A549 (cell line): ENCODE results near the gene OPCML. TPM values are rescaled to one million over a fixed set of nuclear protein-coding genes. Genes with fewer than 3 reads are reported as not detected.

Experiments
- ATAC-seq, 2 experiments: fragments of 200-7000 bp in 1 of 2; fragments of >200 bp in 1 of 2; cut with Nextera tagmentation in 1 of 2; cut with Tn5 transposase in 1 of 2; 3 replicates each; pipeline versions ENCODE4 v1.8.0 to v1.9.1; 2018 to 2020; ENCODE audit warnings: mild to moderate bottlenecking in 1 of 2, moderate library complexity in 1 of 2
- CTCF ChIA-PET: fragments of 300-600 bp; sonication (Branson Sonifier 250); formaldehyde crosslinking; extraction: SDS; loops from one replicate; lab custom pipeline; 2021; ENCODE audit warnings: antibody characterized with exemption, inconsistent platforms; lab: Yijun Ruan, JAX
- POLR2A ChIA-PET: fragments of 350-600 bp; formaldehyde crosslinking; extraction: SDS; loops from one replicate; lab custom pipeline; 2021; ENCODE audit warnings: antibody characterized with exemption, inconsistent platforms; lab: Yijun Ruan, JAX
- DNase-seq, 2 experiments: peaks; one replicate each; pipeline versions ENCODE4 v3.0.0 to v3.0.0-alpha.2; 2011 to 2016; ENCODE audit warnings: low read depth in 1 of 2, low spot score in 1 of 2
- FAIRE-seq: peaks from 2 replicates; lab custom pipeline; 2011; peaks lifted over from hg19 to GRCh38; lab: Jason Lieb, UNC
- H3K27ac ChIP-seq, 2 experiments: fragments of >200 bp; sonication (Bioruptor Twin); formaldehyde crosslinking; 3 replicates each; pipeline ENCODE4 v1.5.1; 2016 to 2017
- H3K4me1 ChIP-seq: fragments of >200 bp; sonication (Bioruptor Twin); formaldehyde crosslinking; 3 replicates; pipeline ENCODE4 v1.6.1; 2016
- H3K4me2 ChIP-seq: fragments of >200 bp; sonication (Bioruptor Twin); formaldehyde crosslinking; 3 replicates; pipeline ENCODE4 v1.6.1; 2016
- H3K4me3 ChIP-seq: fragments of >200 bp; sonication (Bioruptor Twin); formaldehyde crosslinking; 3 replicates; pipeline ENCODE4 v1.5.1; 2016
- H3K9me3 ChIP-seq: fragments of >200 bp; sonication (Bioruptor Twin); formaldehyde crosslinking; 3 replicates; pipeline ENCODE4 v1.6.1; 2016
- CHD4 ChIP-seq: fragments of 200-600 bp; sonication (generic); IDR thresholded peaks from 2 replicates; pipeline ENCODE4 v1.6.1; 2016; ENCODE audit warnings: antibody characterized with exemption, mild to moderate bottlenecking, borderline replicate concordance
- EHF ChIP-seq: fragments of 250-450 bp; sonication (Bioruptor Pico); IDR thresholded peaks from 2 replicates; pipeline ENCODE4 v1.5.0; 2020; ENCODE audit warnings: mild to moderate bottlenecking
- EP300 ChIP-seq, 2 experiments: fragments of >200 bp; sonication (Bioruptor Twin); formaldehyde crosslinking; IDR thresholded peaks; 2 replicates in 1 of 2; 3 replicates in 1 of 2; pipeline ENCODE4 v1.6.1; 2016 to 2017
- ESRRA ChIP-seq: fragments of 150-350 bp; IDR thresholded peaks from 2 replicates; pipeline ENCODE4 v1.6.1; 2014; ENCODE audit warnings: mild to moderate bottlenecking, low read length, borderline replicate concordance
- FOSL2 ChIP-seq, 2 experiments: fragments of 450-650 bp in 1 of 2; fragments of >200 bp in 1 of 2; sonication (Bioruptor Twin) in 1 of 2; formaldehyde crosslinking; IDR thresholded peaks; 2 replicates each; pipeline versions ENCODE4 v1.5.0 to v1.6.1; 2016 to 2020; ENCODE audit warnings: mild to moderate bottlenecking in 1 of 2, moderate library complexity in 1 of 2
- HDAC2 ChIP-seq: fragments of 200-600 bp; sonication (generic); IDR thresholded peaks from 2 replicates; pipeline ENCODE4 v1.6.1; 2016
- HEYL ChIP-seq: fragments of 250-450 bp; sonication (Bioruptor Pico); IDR thresholded peaks from 2 replicates; pipeline ENCODE4 v1.8.0; 2021; ENCODE audit warnings: mild to moderate bottlenecking, moderate library complexity
- HMGXB4 ChIP-seq: fragments of 250-450 bp; sonication (Bioruptor Pico); IDR thresholded peaks from 2 replicates; pipeline ENCODE4 v1.5.0; 2021; ENCODE audit warnings: mild to moderate bottlenecking, moderate library complexity, borderline replicate concordance
- MAFK ChIP-seq: fragments of 450-650 bp; IDR thresholded peaks from 2 replicates; pipeline ENCODE4 v1.6.1; 2014; ENCODE audit not compliant: partially characterized antibody
- MAZ ChIP-seq: fragments of 150-350 bp; IDR thresholded peaks from 2 replicates; pipeline ENCODE4 v1.6.1; 2014; ENCODE audit warnings: antibody characterized with exemption, low read depth, low read length, borderline replicate concordance
- MYC ChIP-seq: IDR thresholded peaks from 2 replicates; pipeline ENCODE4 v1.6.1; 2012; ENCODE audit warnings: mild to moderate bottlenecking, inconsistent platforms, low read length, improper control_type of control experiment, borderline replicate concordance
- NPAS2 ChIP-seq: fragments of 250-450 bp; sonication (Bioruptor Pico); IDR thresholded peaks from 2 replicates; pipeline ENCODE4 v1.8.0; 2022; ENCODE audit warnings: mild to moderate bottlenecking, moderate library complexity, borderline replicate concordance
- PBX3 ChIP-seq: IDR thresholded peaks from 2 replicates; pipeline ENCODE4 v1.6.1; 2012
- RARB ChIP-seq: fragments of 250-450 bp; sonication (Bioruptor Pico); IDR thresholded peaks from 2 replicates; pipeline ENCODE4 v1.8.0; 2021; ENCODE audit warnings: mild to moderate bottlenecking, moderate library complexity
- RCOR1 ChIP-seq: fragments of 150-350 bp; IDR thresholded peaks from 2 replicates; pipeline ENCODE4 v1.6.1; 2014; ENCODE audit warnings: antibody characterized with exemption, low read length, low read depth
- REST ChIP-seq: fragments of 200-600 bp; sonication (generic); IDR thresholded peaks from 2 replicates; pipeline ENCODE4 v1.6.1; 2016; ENCODE audit warnings: antibody characterized with exemption, mild to moderate bottlenecking, moderate library complexity
- ZC3H11A ChIP-seq: fragments of 450-650 bp; IDR thresholded peaks from 2 replicates; pipeline ENCODE4 v1.6.1; 2014; ENCODE audit warnings: antibody characterized with exemption, mild to moderate bottlenecking
- ZNF302 ChIP-seq: fragments of 250-450 bp; sonication (Bioruptor Pico); IDR thresholded peaks from 2 replicates; pipeline ENCODE4 v1.9.0; 2021; ENCODE audit warnings: inconsistent platforms, mild to moderate bottlenecking, moderate library complexity
- ZSCAN20 ChIP-seq: fragments of 250-450 bp; sonication (Bioruptor Pico); IDR thresholded peaks from 2 replicates; pipeline ENCODE4 v1.8.0; 2022; ENCODE audit warnings: mild to moderate bottlenecking, moderate library complexity
- WGBS: methylation state at CpG from one replicate; pipeline ENCODE4 v1.1.6; 2017; ENCODE audit errors: missing lambda C conversion rate; 5-methylcytosine and 5-hydroxymethylcytosine counted together
- polyA plus RNA-seq, 4 experiments: library from polyadenylated mRNA; depleted of rRNA in 3 of 4; stranded (reverse); fragments of >200 nt; fragmentation: RNase III in 1 of 4; extraction: RNeasy Plus Mini Kit Qiagen cat#74134 plus additional on column Dnase treatment in 1 of 4; gene quantifications; 2 replicates in 3 of 4; 3 replicates in 1 of 4; pipeline ENCODE4 v1.2.3, GENCODE V29; 2011 to 2017

Gene OPCML
- polyA plus RNA-seq, 2 of the 4 experiments (the other 2 are of a cell fraction): not detected

- TF ChIP-seq MAZ (no peak), RCOR1 (no peak), CHD4 (no peak)
Observed at GRCh38 chr11:133240908-133241655, 291.2 kb downstream of the OPCML start (continued).

GRCh38 chr11:133239575-133239974 is 292.7 kb downstream of the OPCML start:
- ChIA-PET CTCF (interaction anchor here (1.3 kb wide), 1 partner anchor 33 kb away, joined by 3 read pairs; no protein-coding TSS in a partner anchor), POLR2A (no interaction called here)
- no peak for ATAC-seq
- H3K9me3 ChIP-seq: no peaks in the 10 kb centered on the region
- no peak overlapping the region for H3K4me3 ChIP-seq
- H3K4me1 ChIP-seq: no peaks in the 10 kb centered on the region
- H3K27ac ChIP-seq: no peak overlapping the region
- no peak overlapping the region for H3K4me2 ChIP-seq
- WGBS: 34% methylated on average over 7 of the region's 8 CpGs
- no peak for DNase-seq
- TF ChIP-seq EP300 (IDR thresholded peaks at IDR 0.05): no peak
- TF ChIP-seq NPAS2 (CRISPR knock-in tag): no peak
- no peak for TF ChIP-seq FOSL2 (IDR thresholded peaks at IDR 0.05)
- no peak for TF ChIP-seq FOSL2 (CRISPR knock-in tag; IDR thresholded peaks at IDR 0.05)
- no peak for TF ChIP-seq MAFK
- TF ChIP-seq HMGXB4 (CRISPR knock-in tag): no peak
- TF ChIP-seq ZC3H11A: no peak
- no peak for TF ChIP-seq HDAC2
- TF ChIP-seq RARB (CRISPR knock-in tag): no peak
- TF ChIP-seq, all 56 proteins: peak for 0
- FAIRE-seq: no peak

GRCh38 chr11:133238495-133238894 is 293.8 kb downstream of the OPCML start:
- no peaks in the 10 kb centered on the region for H3K4me1 ChIP-seq
- no peaks in the 10 kb centered on the region for H3K9me3 ChIP-seq
- no peak overlapping the region for H3K27ac ChIP-seq
- ChIA-PET POLR2A (no interaction called here), CTCF (no interaction called here)
- ATAC-seq: no peak
- no peak for FAIRE-seq
- 7% methylated on average over 10 of the region's 10 CpGs for WGBS
- H3K4me2 ChIP-seq: no peak overlapping the region
- DNase-seq: no peak
- TF ChIP-seq ZSCAN20 (CRISPR knock-in tag): no peak
- no peak for TF ChIP-seq ESRRA
- no peak for TF ChIP-seq REST
- H3K4me3 ChIP-seq: no peak overlapping the region

- DNase-seq (no peak), ATAC-seq (no peak), FAIRE-seq (no peak)
- no peaks in the 10 kb centered on the region for H3K4me1 ChIP-seq
- no peak overlapping the region for H3K4me3 ChIP-seq
- no peak overlapping the region for H3K4me2 ChIP-seq
- H3K9me3 ChIP-seq: no peaks in the 10 kb centered on the region
- WGBS: 11% methylated on average over 2 of the region's 2 CpGs
- H3K27ac ChIP-seq: no peak overlapping the region
- CTCF ChIA-PET: no interaction called here
- POLR2A ChIA-PET: no interaction called here
- TF ChIP-seq MYC: no peak
- no peak for TF ChIP-seq HEYL (CRISPR knock-in tag)
- TF ChIP-seq ZSCAN20 (CRISPR knock-in tag): no peak
- TF ChIP-seq NPAS2 (CRISPR knock-in tag): no peak
- no peak for TF ChIP-seq MAZ
- TF ChIP-seq ZNF302: no peak
- TF ChIP-seq HMGXB4 (CRISPR knock-in tag): no peak
- no peak for TF ChIP-seq EHF (CRISPR knock-in tag)
- TF ChIP-seq PBX3: no peak
Observed at GRCh38 chr11:133238027-133238426, 294.3 kb downstream of the OPCML start.
